ENCODE measurements around the gene CRX.

DNA sequence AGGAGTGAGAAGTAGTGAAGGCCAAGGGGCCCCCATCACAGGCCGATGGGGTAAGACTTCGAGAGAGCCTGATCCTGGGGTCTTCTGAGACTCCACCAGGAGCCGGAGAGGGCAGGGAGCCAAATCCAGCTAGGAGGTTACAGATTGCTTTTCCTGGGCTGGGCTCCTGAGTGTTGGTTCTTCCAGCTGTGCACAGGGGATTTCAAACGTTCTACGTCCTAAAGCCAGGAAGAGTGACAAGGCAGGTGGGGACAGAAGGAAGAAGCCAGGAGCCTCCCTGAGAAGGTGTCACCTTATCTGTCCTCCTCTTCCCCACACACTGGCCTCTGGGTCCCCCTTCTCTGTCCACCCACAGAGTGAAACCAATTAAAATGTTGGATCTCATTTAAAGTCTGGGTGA, 21.2 kb downstream of the CRX start:
- TF ChIP-seq, protein P1, sequence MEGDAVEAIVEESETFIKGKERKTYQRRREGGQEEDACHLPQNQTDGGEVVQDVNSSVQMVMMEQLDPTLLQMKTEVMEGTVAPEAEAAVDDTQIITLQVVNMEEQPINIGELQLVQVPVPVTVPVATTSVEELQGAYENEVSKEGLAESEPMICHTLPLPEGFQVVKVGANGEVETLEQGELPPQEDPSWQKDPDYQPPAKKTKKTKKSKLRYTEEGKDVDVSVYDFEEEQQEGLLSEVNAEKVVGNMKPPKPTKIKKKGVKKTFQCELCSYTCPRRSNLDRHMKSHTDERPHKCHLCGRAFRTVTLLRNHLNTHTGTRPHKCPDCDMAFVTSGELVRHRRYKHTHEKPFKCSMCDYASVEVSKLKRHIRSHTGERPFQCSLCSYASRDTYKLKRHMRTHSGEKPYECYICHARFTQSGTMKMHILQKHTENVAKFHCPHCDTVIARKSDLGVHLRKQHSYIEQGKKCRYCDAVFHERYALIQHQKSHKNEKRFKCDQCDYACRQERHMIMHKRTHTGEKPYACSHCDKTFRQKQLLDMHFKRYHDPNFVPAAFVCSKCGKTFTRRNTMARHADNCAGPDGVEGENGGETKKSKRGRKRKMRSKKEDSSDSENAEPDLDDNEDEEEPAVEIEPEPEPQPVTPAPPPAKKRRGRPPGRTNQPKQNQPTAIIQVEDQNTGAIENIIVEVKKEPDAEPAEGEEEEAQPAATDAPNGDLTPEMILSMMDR (IDR thresholded peaks at IDR 0.05; ENCODE audit: low read depth, low read length, missing input control) = no peak
- TF ChIP-seq RXRA (IDR thresholded peaks at IDR 0.05) (no peak), FOXA2 (IDR thresholded peaks at IDR 0.05) (no peak), JUND (IDR thresholded peaks at IDR 0.05) (no peak), ZBTB33 (IDR thresholded peaks at IDR 0.05) (no peak), YY1 (IDR thresholded peaks at IDR 0.05) (no peak)
- TF ChIP-seq, protein P2, sequence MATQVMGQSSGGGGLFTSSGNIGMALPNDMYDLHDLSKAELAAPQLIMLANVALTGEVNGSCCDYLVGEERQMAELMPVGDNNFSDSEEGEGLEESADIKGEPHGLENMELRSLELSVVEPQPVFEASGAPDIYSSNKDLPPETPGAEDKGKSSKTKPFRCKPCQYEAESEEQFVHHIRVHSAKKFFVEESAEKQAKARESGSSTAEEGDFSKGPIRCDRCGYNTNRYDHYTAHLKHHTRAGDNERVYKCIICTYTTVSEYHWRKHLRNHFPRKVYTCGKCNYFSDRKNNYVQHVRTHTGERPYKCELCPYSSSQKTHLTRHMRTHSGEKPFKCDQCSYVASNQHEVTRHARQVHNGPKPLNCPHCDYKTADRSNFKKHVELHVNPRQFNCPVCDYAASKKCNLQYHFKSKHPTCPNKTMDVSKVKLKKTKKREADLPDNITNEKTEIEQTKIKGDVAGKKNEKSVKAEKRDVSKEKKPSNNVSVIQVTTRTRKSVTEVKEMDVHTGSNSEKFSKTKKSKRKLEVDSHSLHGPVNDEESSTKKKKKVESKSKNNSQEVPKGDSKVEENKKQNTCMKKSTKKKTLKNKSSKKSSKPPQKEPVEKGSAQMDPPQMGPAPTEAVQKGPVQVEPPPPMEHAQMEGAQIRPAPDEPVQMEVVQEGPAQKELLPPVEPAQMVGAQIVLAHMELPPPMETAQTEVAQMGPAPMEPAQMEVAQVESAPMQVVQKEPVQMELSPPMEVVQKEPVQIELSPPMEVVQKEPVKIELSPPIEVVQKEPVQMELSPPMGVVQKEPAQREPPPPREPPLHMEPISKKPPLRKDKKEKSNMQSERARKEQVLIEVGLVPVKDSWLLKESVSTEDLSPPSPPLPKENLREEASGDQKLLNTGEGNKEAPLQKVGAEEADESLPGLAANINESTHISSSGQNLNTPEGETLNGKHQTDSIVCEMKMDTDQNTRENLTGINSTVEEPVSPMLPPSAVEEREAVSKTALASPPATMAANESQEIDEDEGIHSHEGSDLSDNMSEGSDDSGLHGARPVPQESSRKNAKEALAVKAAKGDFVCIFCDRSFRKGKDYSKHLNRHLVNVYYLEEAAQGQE (IDR thresholded peaks at IDR 0.05) = no peak
- TF ChIP-seq, protein P3, sequence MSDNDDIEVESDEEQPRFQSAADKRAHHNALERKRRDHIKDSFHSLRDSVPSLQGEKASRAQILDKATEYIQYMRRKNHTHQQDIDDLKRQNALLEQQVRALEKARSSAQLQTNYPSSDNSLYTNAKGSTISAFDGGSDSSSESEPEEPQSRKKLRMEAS (IDR thresholded peaks at IDR 0.05) = no peak
